PFSK-1 (cell line): ENCODE measurements around the gene CTNNA3.

Source experiments
- FOXP2 ChIP-seq: optimal IDR thresholded peaks from 2 replicates; pipeline ENCODE3; 2011; ENCODE audit warnings: borderline replicate concordance, control low read depth, inconsistent platforms; ENCODE audit not compliant: insufficient read depth; ENCODE audit errors: extremely low read length, extremely low read depth
- POLR2AphosphoS5 ChIP-seq: IDR thresholded peaks from 2 replicates; pipeline ENCODE4 v1.6.1; 2012; ENCODE audit warnings: low read depth, mild to moderate bottlenecking, control low read depth, low read length, moderate library complexity
- REST ChIP-seq, 2 experiments: IDR thresholded peaks; 2 replicates each; pipeline versions ENCODE4 v1.6.1 to v1.8.0; 2011 to 2012; ENCODE audit warnings: low read depth in 2 of 2, low read length in 2 of 2, control low read depth in 1 of 2, inconsistent platforms in 1 of 2, mild to moderate bottlenecking in 1 of 2, moderate library complexity in 1 of 2; ENCODE audit not compliant: insufficient read depth in 1 of 2
- SIN3A ChIP-seq: IDR thresholded peaks from 2 replicates; pipeline ENCODE4 v1.6.1; 2012; ENCODE audit warnings: mild to moderate bottlenecking, low read length, moderate library complexity, borderline replicate concordance; ENCODE audit not compliant: insufficient read depth
- TAF1 ChIP-seq: IDR thresholded peaks from 2 replicates; pipeline ENCODE4 v1.6.1; 2012; ENCODE audit warnings: low read length, control low read depth, borderline replicate concordance; ENCODE audit not compliant: insufficient read depth

The CTNNA3 gene

GRCh38 chr10:66514666-66515065 lies 1181.3 kb downstream of the CTNNA3 start:
- TF ChIP-seq POLR2AphosphoS5 = no peak
- no peak for TF ChIP-seq SIN3A

GRCh38 chr10:66513504-66513903 lies 1182.5 kb downstream of the CTNNA3 start:
- TF ChIP-seq FOXP2 (no peak), SIN3A (no peak), POLR2AphosphoS5 (no peak), REST (IDR thresholded peaks at IDR 0.05; ENCODE audit: insufficient read depth in 1 of 2, low read depth in 2 of 2, low read length in 2 of 2) (no peak), TAF1 (no peak)

DNA sequence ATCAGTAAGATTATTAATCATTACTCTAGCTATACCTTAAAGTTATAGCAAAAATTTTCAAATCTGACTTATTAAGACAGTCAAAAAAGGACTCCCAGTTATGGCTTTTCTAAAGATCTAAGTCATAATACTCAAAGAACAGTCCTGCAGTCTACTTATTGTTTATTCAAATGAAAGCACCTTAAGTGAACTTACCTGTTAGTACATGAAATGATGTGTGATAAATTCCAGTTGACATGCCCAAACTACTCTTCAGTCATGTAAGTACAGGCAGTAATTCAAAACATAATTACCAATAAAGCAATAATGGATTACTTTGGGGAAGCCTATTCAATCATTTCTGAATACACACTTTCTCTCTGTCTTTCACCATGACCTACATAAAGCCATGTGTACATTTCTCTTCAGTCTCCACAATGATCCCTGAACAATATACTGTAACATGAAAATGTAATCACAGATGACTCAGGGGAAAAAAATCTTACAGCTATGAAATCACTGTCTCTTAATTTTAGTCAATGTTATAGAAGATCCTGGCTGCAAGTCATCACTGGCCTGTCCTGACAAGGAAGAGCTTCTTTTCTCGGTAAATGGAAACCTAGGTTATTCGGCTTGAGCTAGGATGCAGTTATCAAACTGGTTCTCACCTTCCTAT lies 1190.9 kb downstream of the CTNNA3 start:
- TF ChIP-seq TAF1 (no peak), SIN3A (no peak), POLR2AphosphoS5 (no peak), FOXP2 (no peak), REST (IDR thresholded peaks at IDR 0.05; ENCODE audit: insufficient read depth in 1 of 2, low read depth in 2 of 2, low read length in 2 of 2) (no peak)

GRCh38 chr10:66501356-66501755 lies 1194.6 kb downstream of the CTNNA3 start:
- no peak for TF ChIP-seq FOXP2
- no peak for TF ChIP-seq TAF1
- no peak for TF ChIP-seq POLR2AphosphoS5
- TF ChIP-seq REST (IDR thresholded peaks at IDR 0.05; ENCODE audit: insufficient read depth in 1 of 2, low read depth in 2 of 2, low read length in 2 of 2) = no peak
- TF ChIP-seq SIN3A = no peak

DNA sequence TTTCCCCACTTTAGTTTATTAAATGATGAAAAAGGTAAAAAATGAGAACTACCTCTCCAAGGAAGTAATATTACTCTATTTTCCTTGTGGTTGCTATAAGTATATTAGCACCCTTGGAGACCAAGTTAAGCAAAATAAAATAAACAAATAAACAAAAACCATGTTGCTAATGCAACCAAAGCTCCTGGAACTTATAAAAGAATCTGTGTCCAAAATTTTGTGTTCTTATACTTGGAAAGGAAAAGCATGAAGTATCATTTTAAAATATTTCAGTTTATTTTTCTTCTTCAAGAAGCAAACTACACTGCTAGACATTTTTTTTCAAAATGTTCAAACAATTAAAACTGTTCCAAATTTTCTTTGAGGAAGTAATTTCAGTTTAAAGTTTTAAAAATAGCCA lies 1212.0 kb downstream of the CTNNA3 start:
- no peak for TF ChIP-seq SIN3A
- no peak for TF ChIP-seq POLR2AphosphoS5
- no peak for TF ChIP-seq TAF1
- TF ChIP-seq REST (IDR thresholded peaks at IDR 0.05; ENCODE audit: insufficient read depth in 1 of 2, low read depth in 2 of 2, low read length in 2 of 2) = no peak
- no peak for TF ChIP-seq FOXP2
